ENCODE results near the gene KCNRG. TPM values are rescaled to one million over a fixed set of nuclear protein-coding genes. Genes with fewer than 3 reads are reported as not detected.

KCNRG gene
- polyA plus RNA-seq (2013, experiment 1 of 2) = 0.79 TPM
- 0.74 TPM for polyA plus RNA-seq (2013, experiment 2 of 2)

- no peak within 1 kb of the TSS for H2BK15ac ChIP-seq (ENCODE audit: low read depth, poor library complexity, severe bottlenecking)
- no peak within 1 kb of the TSS for H3K4me2 ChIP-seq (ENCODE audit: low read length, poor library complexity, severe bottlenecking)
- no peak within 1 kb of the TSS for H2BK120ac ChIP-seq (ENCODE audit: low read depth, low read length)
- H3K4me1 ChIP-seq (ENCODE audit: control insufficient read depth, insufficient read depth, low read depth, low read length) = no peaks in the 10 kb centered on the region
- H3K9ac ChIP-seq (ENCODE audit: low read length) = peak within 1 kb of the TSS; percentile 8
- no peak within 1 kb of the TSS for H4K91ac ChIP-seq (ENCODE audit: low read length)
- H3K4ac ChIP-seq (ENCODE audit: low read depth in 1 of 2, low read length in 2 of 2) = no peak within 1 kb of the TSS
- H2BK5ac ChIP-seq (ENCODE audit: low read depth, low read length, poor library complexity, severe bottlenecking) = no peak within 1 kb of the TSS
- H4K8ac ChIP-seq (ENCODE audit: low read length) = no peak within 1 kb of the TSS
- WGBS = 92% methylated on average over 5 of the region's 5 CpGs
- H3K4me3 ChIP-seq (ENCODE audit: insufficient read depth in 1 of 2, low read depth in 1 of 2, low read length in 2 of 2) = no peak within 1 kb of the TSS
- peaks cover 15 to 90% of the 10 kb centered on the region in 2 experiments for H3K36me3 ChIP-seq (ENCODE audit: control insufficient read depth in 1 of 2, insufficient read depth in 2 of 2, low read depth in 1 of 2, low read length in 2 of 2)
- no peak within 1 kb of the TSS for H3K23ac ChIP-seq (ENCODE audit: low read length in 2 of 2)
- no peak within 1 kb of the TSS for H3K18ac ChIP-seq (ENCODE audit: low read depth in 1 of 2, low read length in 2 of 2)
- peak within 1 kb of the TSS; percentile 69 for H2AK5ac ChIP-seq (ENCODE audit: low read length, severe bottlenecking)
- no peak within 1 kb of the TSS for H3K27ac ChIP-seq (ENCODE audit: low read length, poor library complexity, severe bottlenecking)
- no peaks in the 10 kb centered on the region for H3K9me3 ChIP-seq (ENCODE audit: control insufficient read depth, low read length)
- no peak within 1 kb of the TSS for H3K14ac ChIP-seq (ENCODE audit: low read length in 2 of 2)
- H2BK12ac ChIP-seq (ENCODE audit: low read length in 2 of 2) = no peak within 1 kb of the TSS
- no peaks in the 10 kb centered on the region for H3K27me3 ChIP-seq (ENCODE audit: control insufficient read depth in 1 of 2, insufficient read depth in 1 of 2, low read length in 2 of 2)
- H2AFZ ChIP-seq (ENCODE audit: low read depth, low read length) = no peak within 1 kb of the TSS
- H3K79me1 ChIP-seq (replicated peaks; ENCODE audit: low read length, poor library complexity, severe bottlenecking) = peaks cover 17% of the 10 kb centered on the region
- peak; percentile 36 for DNase-seq
Measured at GRCh38 chr13:50015258-50015657, at the start of gene KCNRG. TSS of gene KCNRG (plus strand) at chr13:50015444. CDS start at chr13:50015494, 50 bp downstream.

- Histone ChIP-seq H4K8ac (ENCODE audit: low read length) (no peak overlapping the region), H3K4me1 (ENCODE audit: control insufficient read depth, insufficient read depth, low read depth, low read length) (no peaks in the 10 kb centered on the region), H2BK12ac (ENCODE audit: low read length in 2 of 2) (no peak overlapping the region), H4K91ac (ENCODE audit: low read length) (no peak overlapping the region), H3K14ac (ENCODE audit: low read length in 2 of 2) (no peak overlapping the region), H3K9me3 (ENCODE audit: control insufficient read depth, low read length) (peaks cover 6% of the 10 kb centered on the region), H2BK5ac (ENCODE audit: low read depth, low read length, poor library complexity, severe bottlenecking) (no peak overlapping the region), H3K27ac (ENCODE audit: low read length, poor library complexity, severe bottlenecking) (no peak overlapping the region), H3K18ac (ENCODE audit: low read depth in 1 of 2, low read length in 2 of 2) (no peak overlapping the region), H2BK120ac (ENCODE audit: low read depth, low read length) (no peak overlapping the region), H3K27me3 (ENCODE audit: control insufficient read depth in 1 of 2, insufficient read depth in 1 of 2, low read length in 2 of 2) (no peaks in the 10 kb centered on the region), H3K36me3 (ENCODE audit: control insufficient read depth in 1 of 2, insufficient read depth in 2 of 2, low read depth in 1 of 2, low read length in 2 of 2) (peaks cover 0 to 65% of the 10 kb centered on the region in 2 experiments), H3K4me3 (ENCODE audit: insufficient read depth in 1 of 2, low read depth in 1 of 2, low read length in 2 of 2) (no peak overlapping the region), H3K9ac (ENCODE audit: low read length) (no peak overlapping the region), H3K4ac (ENCODE audit: low read depth in 1 of 2, low read length in 2 of 2) (no peak overlapping the region), H2AK5ac (ENCODE audit: low read length, severe bottlenecking) (no peak overlapping the region), H3K4me2 (ENCODE audit: low read length, poor library complexity, severe bottlenecking) (no peak overlapping the region), H3K79me1 (replicated peaks; ENCODE audit: low read length, poor library complexity, severe bottlenecking) (no peaks in the 10 kb centered on the region), H2AFZ (ENCODE audit: low read depth, low read length) (no peak overlapping the region), H2BK15ac (ENCODE audit: low read depth, poor library complexity, severe bottlenecking) (no peak overlapping the region), H3K23ac (ENCODE audit: low read length in 2 of 2) (no peak overlapping the region)
- 98% methylated on average over 4 of the region's 4 CpGs for WGBS
- no peak for DNase-seq
Measured at GRCh38 chr13:49967456-49967855, 47.8 kb upstream of the KCNRG start.

GRCh38 chr13:49972709-49973108 lies 42.5 kb upstream of the KCNRG start:
- H3K9ac ChIP-seq (ENCODE audit: low read length) = no peak overlapping the region
- H3K27me3 ChIP-seq (ENCODE audit: control insufficient read depth in 1 of 2, insufficient read depth in 1 of 2, low read length in 2 of 2) = no peaks in the 10 kb centered on the region
- no peak overlapping the region for H3K23ac ChIP-seq (ENCODE audit: low read length in 2 of 2)
- DNase-seq = no peak
- WGBS = 89% methylated on average over 1 of the region's 4 CpGs
- no peak overlapping the region for H4K8ac ChIP-seq (ENCODE audit: low read length)
- H3K4me2 ChIP-seq (ENCODE audit: low read length, poor library complexity, severe bottlenecking) = no peak overlapping the region
- H3K4ac ChIP-seq (ENCODE audit: low read depth in 1 of 2, low read length in 2 of 2) = no peak overlapping the region
- H3K14ac ChIP-seq (ENCODE audit: low read length in 2 of 2) = no peak overlapping the region
- no peak overlapping the region for H2BK5ac ChIP-seq (ENCODE audit: low read depth, low read length, poor library complexity, severe bottlenecking)
- no peak overlapping the region for H3K27ac ChIP-seq (ENCODE audit: low read length, poor library complexity, severe bottlenecking)
- no peaks in the 10 kb centered on the region for H3K9me3 ChIP-seq (ENCODE audit: control insufficient read depth, low read length)
- H2AFZ ChIP-seq (ENCODE audit: low read depth, low read length) = no peak overlapping the region
- no peak overlapping the region for H2BK12ac ChIP-seq (ENCODE audit: low read length in 2 of 2)
- H3K4me1 ChIP-seq (ENCODE audit: control insufficient read depth, insufficient read depth, low read depth, low read length) = no peaks in the 10 kb centered on the region
- no peaks in the 10 kb centered on the region for H3K79me1 ChIP-seq (replicated peaks; ENCODE audit: low read length, poor library complexity, severe bottlenecking)
- no peak overlapping the region for H4K91ac ChIP-seq (ENCODE audit: low read length)
- H2AK5ac ChIP-seq (ENCODE audit: low read length, severe bottlenecking) = no peak overlapping the region
- H3K4me3 ChIP-seq (ENCODE audit: insufficient read depth in 1 of 2, low read depth in 1 of 2, low read length in 2 of 2) = no peak overlapping the region
- no peak overlapping the region for H2BK120ac ChIP-seq (ENCODE audit: low read depth, low read length)
- H2BK15ac ChIP-seq (ENCODE audit: low read depth, poor library complexity, severe bottlenecking) = no peak overlapping the region
- H3K18ac ChIP-seq (ENCODE audit: low read depth in 1 of 2, low read length in 2 of 2) = no peak overlapping the region
- H3K36me3 ChIP-seq (ENCODE audit: control insufficient read depth in 1 of 2, insufficient read depth in 2 of 2, low read depth in 1 of 2, low read length in 2 of 2) = peaks cover 0 to 67% of the 10 kb centered on the region in 2 experiments

- no peaks in the 10 kb centered on the region for H3K4me1 ChIP-seq (ENCODE audit: control insufficient read depth, insufficient read depth, low read depth, low read length)
- 100% methylated on average over 1 of the region's 1 CpG for WGBS
- no peak overlapping the region for H2BK120ac ChIP-seq (ENCODE audit: low read depth, low read length)
Measured at GRCh38 chr13:49975826-49976225, 39.4 kb upstream of the KCNRG start.

More at GRCh38 chr13:49975826-49976225, 39.4 kb upstream of the KCNRG start:
- no peak overlapping the region for H2BK12ac ChIP-seq (ENCODE audit: low read length in 2 of 2)
- no peak overlapping the region for H3K27ac ChIP-seq (ENCODE audit: low read length, poor library complexity, severe bottlenecking)
- no peaks in the 10 kb centered on the region for H3K9me3 ChIP-seq (ENCODE audit: control insufficient read depth, low read length)
- H3K23ac ChIP-seq (ENCODE audit: low read length in 2 of 2) = no peak overlapping the region
- no peak overlapping the region for H4K8ac ChIP-seq (ENCODE audit: low read length)
- H3K14ac ChIP-seq (ENCODE audit: low read length in 2 of 2) = no peak overlapping the region
- no peak overlapping the region for H2AFZ ChIP-seq (ENCODE audit: low read depth, low read length)
- H3K79me1 ChIP-seq (replicated peaks; ENCODE audit: low read length, poor library complexity, severe bottlenecking) = no peaks in the 10 kb centered on the region
- H2BK5ac ChIP-seq (ENCODE audit: low read depth, low read length, poor library complexity, severe bottlenecking) = no peak overlapping the region
- H4K91ac ChIP-seq (ENCODE audit: low read length) = no peak overlapping the region
- no peak overlapping the region for H3K18ac ChIP-seq (ENCODE audit: low read depth in 1 of 2, low read length in 2 of 2)
- no peak for DNase-seq
- H2BK15ac ChIP-seq (ENCODE audit: low read depth, poor library complexity, severe bottlenecking) = no peak overlapping the region
- H2AK5ac ChIP-seq (ENCODE audit: low read length, severe bottlenecking) = no peak overlapping the region
- no peak overlapping the region for H3K4me3 ChIP-seq (ENCODE audit: insufficient read depth in 1 of 2, low read depth in 1 of 2, low read length in 2 of 2)
- H3K36me3 ChIP-seq (ENCODE audit: control insufficient read depth in 1 of 2, insufficient read depth in 2 of 2, low read depth in 1 of 2, low read length in 2 of 2) = peaks cover 0 to 47% of the 10 kb centered on the region in 2 experiments
- H3K4ac ChIP-seq (ENCODE audit: low read depth in 1 of 2, low read length in 2 of 2) = no peak overlapping the region
- no peaks in the 10 kb centered on the region for H3K27me3 ChIP-seq (ENCODE audit: control insufficient read depth in 1 of 2, insufficient read depth in 1 of 2, low read length in 2 of 2)
- no peak overlapping the region for H3K4me2 ChIP-seq (ENCODE audit: low read length, poor library complexity, severe bottlenecking)
- no peak overlapping the region for H3K9ac ChIP-seq (ENCODE audit: low read length)

Measured in mesenchymal stem cell (in vitro differentiated cells and primary cell).